Measurements from ENCODE around the gene MOCOS. TPM values are rescaled to one million over a fixed set of nuclear protein-coding genes. Genes with fewer than 3 reads are reported as not detected.

MOCOS gene
- total RNA-seq, 1 donor from 2014 or later: 2.0 TPM

DNA sequence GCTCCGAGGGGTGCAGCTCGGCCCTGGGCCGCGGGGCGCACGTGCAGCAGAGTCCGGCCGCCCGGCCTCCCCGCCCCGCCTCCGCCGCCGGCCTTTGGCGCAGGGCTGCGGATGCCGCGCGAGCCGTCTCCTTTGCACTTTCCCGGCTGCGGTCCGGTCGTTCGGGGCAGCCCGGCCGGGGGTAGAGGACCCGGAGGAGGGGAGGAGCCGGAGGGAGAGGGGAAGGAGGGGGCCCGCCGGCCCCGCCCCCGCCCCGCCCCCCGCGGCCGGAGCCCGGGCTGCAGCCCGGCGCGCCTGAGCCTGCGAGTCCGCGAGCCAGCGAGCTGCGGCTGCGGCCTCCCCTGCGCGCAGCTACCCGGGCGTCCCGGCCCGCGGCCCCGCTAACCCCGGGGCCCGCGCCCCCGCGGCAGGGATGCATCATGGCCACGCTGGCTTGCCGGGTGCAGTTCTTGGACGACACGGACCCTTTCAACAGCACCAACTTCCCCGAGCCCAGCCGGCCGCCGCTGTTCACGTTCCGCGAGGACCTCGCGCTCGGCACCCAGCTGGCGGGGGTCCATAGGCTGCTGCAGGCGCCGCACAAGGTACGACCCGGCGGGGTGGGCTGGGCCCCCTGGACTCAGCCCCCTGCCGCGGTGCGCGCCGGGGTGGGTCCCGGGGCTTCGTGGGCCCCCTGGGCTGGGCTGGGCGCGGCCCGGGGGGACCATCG lies 110.3 kb downstream of the MOCOS start, which contains the start of gene FHOD3:
TSS of gene FHOD3 (plus strand) at position 297 of the 709 bp plus-strand sequence. CDS start at position 420, 123 bp downstream.
- no peaks in the 10 kb centered on the region for H3K4me1 Mint-ChIP-seq (ENCODE audit: low read depth)
- peak within 1 kb of the TSS; percentile 35 for H3K27ac Mint-ChIP-seq
- H3K4me3 Mint-ChIP-seq (ENCODE audit: low read depth): peak within 1 kb of the TSS; percentile 54
- TF ChIP-seq, protein P1, sequence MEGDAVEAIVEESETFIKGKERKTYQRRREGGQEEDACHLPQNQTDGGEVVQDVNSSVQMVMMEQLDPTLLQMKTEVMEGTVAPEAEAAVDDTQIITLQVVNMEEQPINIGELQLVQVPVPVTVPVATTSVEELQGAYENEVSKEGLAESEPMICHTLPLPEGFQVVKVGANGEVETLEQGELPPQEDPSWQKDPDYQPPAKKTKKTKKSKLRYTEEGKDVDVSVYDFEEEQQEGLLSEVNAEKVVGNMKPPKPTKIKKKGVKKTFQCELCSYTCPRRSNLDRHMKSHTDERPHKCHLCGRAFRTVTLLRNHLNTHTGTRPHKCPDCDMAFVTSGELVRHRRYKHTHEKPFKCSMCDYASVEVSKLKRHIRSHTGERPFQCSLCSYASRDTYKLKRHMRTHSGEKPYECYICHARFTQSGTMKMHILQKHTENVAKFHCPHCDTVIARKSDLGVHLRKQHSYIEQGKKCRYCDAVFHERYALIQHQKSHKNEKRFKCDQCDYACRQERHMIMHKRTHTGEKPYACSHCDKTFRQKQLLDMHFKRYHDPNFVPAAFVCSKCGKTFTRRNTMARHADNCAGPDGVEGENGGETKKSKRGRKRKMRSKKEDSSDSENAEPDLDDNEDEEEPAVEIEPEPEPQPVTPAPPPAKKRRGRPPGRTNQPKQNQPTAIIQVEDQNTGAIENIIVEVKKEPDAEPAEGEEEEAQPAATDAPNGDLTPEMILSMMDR (IDR thresholded peaks at IDR 0.05; ENCODE audit: unreplicated experiment): no peak
- no peaks in the 10 kb centered on the region for H3K9me3 Mint-ChIP-seq (ENCODE audit: low read depth)
- peaks cover 30% of the 10 kb centered on the region for H3K27me3 Mint-ChIP-seq
- DNase-seq (ENCODE audit: low spot score, unreplicated experiment): peak; percentile 65
- H3K36me3 Mint-ChIP-seq (ENCODE audit: insufficient read depth): no peaks in the 10 kb centered on the region

DNA sequence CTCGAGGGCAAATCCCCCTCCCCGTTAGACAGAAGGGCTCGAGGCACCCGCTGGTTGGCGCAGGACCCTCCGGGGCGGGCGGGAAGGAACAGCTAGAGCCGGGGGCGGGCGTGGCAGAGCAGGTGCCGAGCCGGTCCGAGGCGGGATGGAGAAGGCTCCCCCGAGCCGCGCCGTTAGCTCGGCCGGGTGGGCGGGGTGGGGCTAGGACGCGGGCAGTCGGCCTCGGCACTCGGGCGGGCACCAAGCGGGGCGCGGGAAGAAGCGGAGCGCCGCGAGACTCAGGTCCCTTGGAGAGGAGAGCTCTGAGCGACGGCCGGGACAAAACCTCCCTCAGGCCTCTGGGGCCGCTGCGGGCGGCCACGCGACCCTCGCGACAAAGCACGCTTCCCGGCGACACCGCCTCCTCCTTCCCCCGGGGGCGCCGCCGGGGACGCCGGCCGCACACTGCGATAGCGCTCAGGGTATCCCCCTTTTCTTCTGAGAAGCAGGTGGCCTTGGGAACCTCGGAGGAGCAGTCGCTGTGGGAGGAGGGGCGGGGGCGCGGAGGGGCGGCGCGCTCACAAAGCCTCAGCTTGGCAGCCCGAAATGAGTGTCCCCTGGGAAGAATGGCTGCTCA lies 110.9 kb downstream of the MOCOS start:
- Mint-ChIP-seq H3K4me3 (ENCODE audit: low read depth) (peak overlapping the region; percentile 44), H3K4me1 (ENCODE audit: low read depth) (no peaks in the 10 kb centered on the region), H3K36me3 (ENCODE audit: insufficient read depth) (no peaks in the 10 kb centered on the region), H3K9me3 (ENCODE audit: low read depth) (no peaks in the 10 kb centered on the region), H3K27me3 (peaks cover 35% of the 10 kb centered on the region), H3K27ac (no peak overlapping the region)
- DNase-seq (ENCODE audit: low spot score, unreplicated experiment): peak; percentile 39
- TF ChIP-seq, protein P1 (IDR thresholded peaks at IDR 0.05; ENCODE audit: unreplicated experiment): no peak

DNA sequence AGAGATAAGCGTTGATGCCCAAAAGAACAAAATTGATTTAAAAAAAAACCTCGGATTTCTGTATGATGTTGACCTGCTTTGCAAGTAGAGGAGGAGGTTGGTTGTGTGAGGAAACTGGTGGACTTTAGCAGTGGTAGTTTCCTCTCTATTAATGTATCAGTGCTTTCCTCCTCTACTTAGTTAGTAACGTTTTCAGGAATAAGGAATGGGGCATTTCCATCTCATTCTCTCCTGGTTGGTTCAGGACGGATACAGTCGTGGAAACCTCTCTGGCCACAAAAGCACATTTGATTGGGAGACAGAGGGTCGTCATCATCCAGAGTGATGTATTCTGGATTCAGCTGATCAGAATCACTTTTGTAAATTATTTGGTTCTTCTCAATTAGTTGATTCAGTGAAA lies 111.7 kb downstream of the MOCOS start:
- Mint-ChIP-seq H3K9me3 (ENCODE audit: low read depth) (no peaks in the 10 kb centered on the region), H3K4me3 (ENCODE audit: low read depth) (peak overlapping the region; percentile 54), H3K4me1 (ENCODE audit: low read depth) (no peaks in the 10 kb centered on the region), H3K27me3 (peaks cover 42% of the 10 kb centered on the region), H3K36me3 (ENCODE audit: insufficient read depth) (no peaks in the 10 kb centered on the region), H3K27ac (no peak overlapping the region)
- TF ChIP-seq, protein P1 (IDR thresholded peaks at IDR 0.05; ENCODE audit: unreplicated experiment): no peak
- no peak for DNase-seq (ENCODE audit: low spot score, unreplicated experiment)

DNA sequence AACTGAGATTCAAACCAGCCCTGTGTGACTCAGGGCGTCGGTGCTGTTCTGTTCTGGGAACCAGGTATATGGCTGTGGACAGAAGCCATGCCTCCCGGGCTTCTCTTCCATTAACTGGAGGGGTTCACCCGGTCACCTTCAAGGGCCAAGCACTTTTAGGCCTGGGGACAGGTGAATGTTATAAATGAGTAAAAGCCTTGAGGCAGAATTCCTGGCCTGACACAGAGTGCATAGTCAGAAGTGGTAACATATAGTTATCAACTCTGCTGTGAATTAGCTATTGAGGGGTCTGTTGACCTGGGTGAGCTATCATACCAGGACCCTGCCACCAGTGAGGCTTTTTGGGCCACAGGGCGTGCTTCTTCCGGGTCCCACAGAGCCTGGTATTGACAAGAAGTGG lies 112.9 kb downstream of the MOCOS start:
- Mint-ChIP-seq H3K9me3 (ENCODE audit: low read depth) (no peaks in the 10 kb centered on the region), H3K4me1 (ENCODE audit: low read depth) (no peaks in the 10 kb centered on the region), H3K27me3 (peaks cover 48% of the 10 kb centered on the region), H3K27ac (no peak overlapping the region), H3K36me3 (ENCODE audit: insufficient read depth) (no peaks in the 10 kb centered on the region), H3K4me3 (ENCODE audit: low read depth) (no peak overlapping the region)
- no peak for DNase-seq (ENCODE audit: low spot score, unreplicated experiment)
- TF ChIP-seq, protein P1 (IDR thresholded peaks at IDR 0.05; ENCODE audit: unreplicated experiment): no peak

DNA sequence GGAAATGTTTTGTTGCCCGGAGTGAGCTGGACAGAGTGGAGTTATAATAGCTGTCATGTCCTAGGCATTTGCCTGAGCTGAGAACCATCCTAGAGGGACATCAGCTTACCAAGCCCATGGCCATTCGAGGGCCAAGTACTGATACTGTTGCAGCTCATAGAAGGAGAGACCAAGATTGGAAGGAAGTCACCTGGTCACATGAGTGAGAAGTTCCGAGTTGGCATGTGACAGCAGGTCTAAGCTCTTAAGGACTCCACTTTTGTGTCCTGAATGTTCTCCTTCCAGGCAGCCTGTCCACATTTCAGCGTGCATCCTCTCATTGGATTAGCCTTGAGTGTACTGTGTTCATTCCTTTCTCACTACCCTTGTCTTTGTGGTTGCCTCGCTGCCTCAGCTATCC lies 114.6 kb downstream of the MOCOS start:
- Mint-ChIP-seq H3K9me3 (ENCODE audit: low read depth) (no peaks in the 10 kb centered on the region), H3K4me1 (ENCODE audit: low read depth) (no peaks in the 10 kb centered on the region), H3K4me3 (ENCODE audit: low read depth) (no peak overlapping the region), H3K27me3 (peaks cover 52% of the 10 kb centered on the region), H3K27ac (no peak overlapping the region), H3K36me3 (ENCODE audit: insufficient read depth) (no peaks in the 10 kb centered on the region)
- TF ChIP-seq, protein P1 (IDR thresholded peaks at IDR 0.05; ENCODE audit: unreplicated experiment): no peak
- DNase-seq (ENCODE audit: low spot score, unreplicated experiment): no peak
